ENCODE measurements around the gene UCP2. TPM values are rescaled to one million over a fixed set of nuclear protein-coding genes. Genes with fewer than 3 reads are reported as not detected.

The UCP2 gene
- total RNA-seq, 4 donors from 2014 or later: 16.8 to 284 (median 56.7) TPM

DNA sequence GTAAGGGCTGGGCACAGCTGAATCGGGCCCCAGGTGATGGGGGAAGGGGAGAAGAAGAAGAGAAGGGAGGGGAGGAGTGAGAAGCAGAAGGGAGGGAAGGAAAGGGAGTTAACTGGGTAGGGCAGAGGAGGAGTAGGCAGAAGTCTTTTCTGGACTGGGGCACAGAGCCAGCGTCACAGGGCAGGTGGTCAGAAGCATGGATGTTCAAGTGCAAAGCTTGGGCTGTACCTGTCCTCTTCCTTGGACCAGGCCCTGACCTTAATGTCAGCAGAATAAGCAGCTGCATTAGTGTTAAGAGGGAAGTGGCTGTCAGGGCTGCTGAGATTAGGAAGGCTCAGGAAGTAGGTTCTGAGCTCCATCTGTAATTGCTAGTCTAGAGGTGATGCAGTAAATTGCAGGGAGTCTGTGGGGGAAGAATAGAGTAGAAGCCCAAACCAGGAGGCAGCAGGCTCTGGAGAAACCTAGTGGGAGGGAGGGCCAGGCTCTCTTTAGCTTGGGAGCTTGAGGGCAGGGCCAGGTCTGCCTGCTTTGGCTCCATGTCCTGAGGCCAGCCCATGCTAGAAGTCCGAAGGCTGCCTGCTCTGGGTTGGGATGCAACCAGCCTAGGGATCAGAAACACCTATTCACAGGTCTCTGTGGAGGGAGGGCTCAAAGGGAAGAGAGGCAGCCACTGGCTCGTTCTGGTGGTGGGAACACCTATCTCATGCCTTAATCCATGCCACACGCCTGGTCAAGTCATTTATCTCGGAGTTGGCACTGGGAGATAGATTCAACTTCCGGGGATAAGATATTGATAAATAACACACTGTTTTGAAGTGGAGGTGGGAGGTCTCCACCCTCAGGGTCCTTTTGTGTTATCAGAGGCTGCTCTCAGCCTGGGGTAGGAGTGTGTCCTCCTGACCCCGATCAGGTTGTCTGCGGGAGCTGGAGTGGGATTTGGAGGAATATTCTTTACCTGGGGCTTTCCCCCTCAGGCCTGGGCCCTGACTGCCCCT lies 28.0 kb upstream of the UCP2 start:
- no peaks in the 10 kb centered on the region for H3K27me3 ChIP-seq
- ATAC-seq (peak; percentile 1 to 2), DNase-seq (peak in 1 of 2 donors; percentile 58)
- H3K27ac ChIP-seq: peak overlapping the region; percentile 96 to 99 (median 98)
- TF ChIP-seq, protein P1, sequence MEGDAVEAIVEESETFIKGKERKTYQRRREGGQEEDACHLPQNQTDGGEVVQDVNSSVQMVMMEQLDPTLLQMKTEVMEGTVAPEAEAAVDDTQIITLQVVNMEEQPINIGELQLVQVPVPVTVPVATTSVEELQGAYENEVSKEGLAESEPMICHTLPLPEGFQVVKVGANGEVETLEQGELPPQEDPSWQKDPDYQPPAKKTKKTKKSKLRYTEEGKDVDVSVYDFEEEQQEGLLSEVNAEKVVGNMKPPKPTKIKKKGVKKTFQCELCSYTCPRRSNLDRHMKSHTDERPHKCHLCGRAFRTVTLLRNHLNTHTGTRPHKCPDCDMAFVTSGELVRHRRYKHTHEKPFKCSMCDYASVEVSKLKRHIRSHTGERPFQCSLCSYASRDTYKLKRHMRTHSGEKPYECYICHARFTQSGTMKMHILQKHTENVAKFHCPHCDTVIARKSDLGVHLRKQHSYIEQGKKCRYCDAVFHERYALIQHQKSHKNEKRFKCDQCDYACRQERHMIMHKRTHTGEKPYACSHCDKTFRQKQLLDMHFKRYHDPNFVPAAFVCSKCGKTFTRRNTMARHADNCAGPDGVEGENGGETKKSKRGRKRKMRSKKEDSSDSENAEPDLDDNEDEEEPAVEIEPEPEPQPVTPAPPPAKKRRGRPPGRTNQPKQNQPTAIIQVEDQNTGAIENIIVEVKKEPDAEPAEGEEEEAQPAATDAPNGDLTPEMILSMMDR (IDR thresholded peaks at IDR 0.05 in 4 of 5, conservative IDR thresholded peaks at IDR 0.05 in 1 of 5): no peak
- no peak for TF ChIP-seq POLR2A (IDR thresholded peaks at IDR 0.05)
- H3K4me3 ChIP-seq: no peak overlapping the region
- H3K36me3 ChIP-seq: peaks cover 0 to 20% of the 10 kb centered on the region in 2 donors
- H3K9me3 ChIP-seq: no peaks in the 10 kb centered on the region
- in situ Hi-C loops (cut with MboI; ENCODE audit: low sequenced_read_pairs in 4 of 4) (no loop called here), intact Hi-C loops (cut with DNase I; ENCODE audit: low total_unique reads) (loop anchor here (10.0 kb wide), 1 partner anchor 626 kb away; no protein-coding TSS in a partner anchor)
- peaks cover 40 to 43% of the 10 kb centered on the region in 2 donors for H3K4me1 ChIP-seq

DNA sequence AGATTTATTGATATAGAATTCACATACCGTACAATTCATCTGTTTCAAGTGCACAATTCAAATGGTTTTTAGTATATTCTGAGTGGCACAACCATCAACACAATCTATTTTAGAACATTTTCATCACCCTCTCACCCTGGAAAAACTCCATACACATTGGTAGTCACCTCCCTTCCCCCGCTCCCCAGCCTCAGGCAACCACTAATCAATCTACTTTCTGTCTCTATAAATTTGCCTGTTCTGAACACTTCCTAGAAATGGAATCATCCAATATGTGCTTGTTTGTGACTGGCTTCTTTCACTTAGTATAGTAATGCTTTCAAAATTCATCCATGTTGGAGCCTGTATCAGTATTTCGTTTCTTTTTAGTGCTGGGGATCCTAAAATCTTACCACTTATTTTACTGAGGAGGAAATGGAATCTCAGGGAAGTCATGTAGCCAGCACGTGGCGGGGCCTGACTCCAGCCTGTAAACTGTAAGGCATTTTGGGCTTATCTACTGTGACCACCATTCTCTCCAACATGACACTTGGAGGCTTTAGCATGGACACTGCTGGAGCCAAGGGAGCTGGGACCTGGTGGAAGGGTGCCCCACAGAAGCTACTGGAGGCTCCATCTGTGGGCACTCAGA lies 27.1 kb upstream of the UCP2 start:
- Histone ChIP-seq H3K27ac (peak overlapping the region; percentile 96 to 99 (median 98)), H3K36me3 (peaks cover 3 to 28% of the 10 kb centered on the region in 2 donors), H3K27me3 (no peaks in the 10 kb centered on the region), H3K4me3 (no peak overlapping the region), H3K4me1 (peaks cover 48 to 49% of the 10 kb centered on the region in 2 donors), H3K9me3 (no peaks in the 10 kb centered on the region)
- no peak for ATAC-seq
- no peak for DNase-seq
- intact Hi-C loops (cut with DNase I; ENCODE audit: low total_unique reads) (loop anchor here (1.0 to 10.0 kb wide), 2 partner anchors 9 to 625 kb away; no protein-coding TSS in a partner anchor), in situ Hi-C loops (cut with MboI; ENCODE audit: low sequenced_read_pairs in 4 of 4) (no loop called here)
- no peak for TF ChIP-seq POLR2A (IDR thresholded peaks at IDR 0.05)
- TF ChIP-seq, protein P1 (IDR thresholded peaks at IDR 0.05 in 4 of 5, conservative IDR thresholded peaks at IDR 0.05 in 1 of 5): no peak

DNA sequence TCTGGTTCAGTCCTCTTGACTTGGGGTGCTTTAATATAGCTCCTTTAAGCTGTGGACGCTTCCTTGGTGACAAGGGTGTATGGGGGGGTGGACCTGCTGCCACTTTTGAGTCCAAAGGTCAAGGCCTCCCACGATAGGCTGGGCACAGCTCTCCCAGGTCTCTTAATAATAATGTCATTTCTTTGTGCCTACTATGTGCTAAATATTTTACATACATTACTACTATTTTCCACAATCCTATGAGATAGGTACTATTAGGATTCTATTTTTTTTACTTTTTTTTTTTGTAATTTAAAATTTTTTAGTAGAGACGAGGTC lies 26.5 kb upstream of the UCP2 start:
- ATAC-seq (no peak), DNase-seq (no peak)
- in situ Hi-C loops (cut with MboI; ENCODE audit: low sequenced_read_pairs in 4 of 4) (no loop called here), intact Hi-C loops (cut with DNase I; ENCODE audit: low total_unique reads) (loop anchor here (1.0 kb wide), 1 partner anchor 9 kb away; no protein-coding TSS in a partner anchor)
- H3K4me3 ChIP-seq: peak overlapping the region in 3 of 4 donors; percentile 71 to 89 (median 75)
- H3K4me1 ChIP-seq: peaks cover 53 to 54% of the 10 kb centered on the region in 2 donors
- H3K27me3 ChIP-seq: no peaks in the 10 kb centered on the region
- peaks cover 3 to 34% of the 10 kb centered on the region in 2 donors for H3K36me3 ChIP-seq
- H3K9me3 ChIP-seq: no peaks in the 10 kb centered on the region
- peak overlapping the region; percentile 96 to 99 (median 98) for H3K27ac ChIP-seq
- peak; percentile 5 to 18 for TF ChIP-seq POLR2A (IDR thresholded peaks at IDR 0.05)
- TF ChIP-seq, protein P1 (IDR thresholded peaks at IDR 0.05 in 4 of 5, conservative IDR thresholded peaks at IDR 0.05 in 1 of 5): no peak

DNA sequence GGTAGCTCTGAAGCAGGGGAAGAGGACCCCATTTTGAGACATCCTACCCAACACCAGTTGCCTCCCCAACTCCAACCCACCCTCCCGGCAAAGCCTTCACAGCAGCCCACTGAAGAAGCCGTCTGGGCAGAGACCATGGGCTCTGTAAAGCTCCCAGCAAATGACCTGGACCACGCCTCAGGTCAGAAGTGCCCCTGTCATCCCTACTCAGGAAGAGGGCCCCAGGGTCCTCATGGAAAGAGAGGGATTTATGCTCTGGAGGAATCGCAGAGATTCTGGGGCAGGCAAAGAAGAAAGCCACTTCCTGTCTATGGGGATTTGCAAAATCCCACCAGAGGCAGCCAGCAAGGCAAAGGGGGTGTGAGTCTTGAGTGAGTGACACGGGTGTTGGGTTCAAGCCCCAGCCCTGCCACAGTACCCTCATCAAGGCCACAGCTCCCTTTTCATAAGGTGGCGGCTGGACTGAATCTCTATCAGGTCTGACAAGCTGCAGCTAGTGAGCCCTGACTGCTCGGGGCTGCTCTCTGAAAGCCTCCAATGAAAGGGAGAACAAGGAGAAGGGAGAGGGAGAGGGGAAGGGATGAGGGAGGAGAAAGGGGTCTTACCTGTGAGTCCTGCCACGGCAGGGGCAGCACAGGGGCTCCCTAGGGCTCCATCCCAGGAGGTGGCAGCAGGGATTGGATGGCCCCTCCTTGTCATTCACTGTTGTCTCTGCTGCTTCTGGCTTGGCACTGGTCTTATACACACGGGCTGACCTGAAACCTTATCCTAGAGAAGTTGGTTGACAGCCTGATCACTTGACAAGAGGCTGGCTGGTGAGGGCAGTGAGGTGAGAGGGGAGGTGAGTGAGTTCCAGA lies 26.0 kb upstream of the UCP2 start, which contains the start of gene UCP3:
Gene UCP3, minus strand, starts transcription at position 713 of the 857 bp plus-strand sequence. CDS start 2,043 bp downstream, outside the sequence.
- Histone ChIP-seq H3K36me3 (peaks cover 3 to 40% of the 10 kb centered on the region in 2 donors), H3K4me3 (peak within 1 kb of the TSS; percentile 71 to 89 (median 82))
- intact Hi-C loops (cut with DNase I; ENCODE audit: low total_unique reads): loop anchor here (1.0 kb wide), 3 partner anchors 10 to 63 kb away; no protein-coding TSS in a partner anchor

More for the DNA sequence above, 26.0 kb upstream of the UCP2 start, which contains the start of gene UCP3:
- DNase-seq: peak; percentile 89 to 92
- Histone ChIP-seq H3K27me3 (no peaks in the 10 kb centered on the region), H3K4me1 (peaks cover 59 to 60% of the 10 kb centered on the region in 2 donors), H3K9me3 (no peaks in the 10 kb centered on the region), H3K27ac (peak within 1 kb of the TSS; percentile 96 to 99 (median 98))
- TF ChIP-seq POLR2A (IDR thresholded peaks at IDR 0.05): peak; percentile 92 to 97
- TF ChIP-seq, protein P1 (IDR thresholded peaks at IDR 0.05 in 4 of 5, conservative IDR thresholded peaks at IDR 0.05 in 1 of 5): no peak
- in situ Hi-C loops (cut with MboI; ENCODE audit: low sequenced_read_pairs in 4 of 4): no loop called here
- peak; percentile 82 to 83 for ATAC-seq
